Measurements from ENCODE around the gene GNGT2.

DNA sequence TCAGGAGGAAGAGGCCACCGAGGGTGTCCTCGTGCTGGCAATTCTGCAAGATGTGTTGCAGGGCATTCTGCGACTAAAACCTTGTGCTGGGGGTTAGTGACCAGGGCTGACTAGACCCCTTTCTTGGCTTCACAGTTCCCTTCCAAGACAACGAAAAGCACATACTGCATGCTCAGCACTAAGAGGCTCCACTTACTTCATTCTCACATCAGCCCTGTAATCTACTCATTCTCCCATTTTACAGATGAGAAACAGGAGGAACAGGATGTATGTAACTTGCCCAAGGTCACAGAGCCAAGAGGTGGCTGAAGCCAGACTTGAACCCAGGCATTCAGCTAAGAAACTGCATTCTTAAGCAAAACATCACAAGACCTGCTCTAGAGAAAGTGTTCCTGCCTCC lies 25.5 kb upstream of the GNGT2 start:
- TF ChIP-seq, protein P1, sequence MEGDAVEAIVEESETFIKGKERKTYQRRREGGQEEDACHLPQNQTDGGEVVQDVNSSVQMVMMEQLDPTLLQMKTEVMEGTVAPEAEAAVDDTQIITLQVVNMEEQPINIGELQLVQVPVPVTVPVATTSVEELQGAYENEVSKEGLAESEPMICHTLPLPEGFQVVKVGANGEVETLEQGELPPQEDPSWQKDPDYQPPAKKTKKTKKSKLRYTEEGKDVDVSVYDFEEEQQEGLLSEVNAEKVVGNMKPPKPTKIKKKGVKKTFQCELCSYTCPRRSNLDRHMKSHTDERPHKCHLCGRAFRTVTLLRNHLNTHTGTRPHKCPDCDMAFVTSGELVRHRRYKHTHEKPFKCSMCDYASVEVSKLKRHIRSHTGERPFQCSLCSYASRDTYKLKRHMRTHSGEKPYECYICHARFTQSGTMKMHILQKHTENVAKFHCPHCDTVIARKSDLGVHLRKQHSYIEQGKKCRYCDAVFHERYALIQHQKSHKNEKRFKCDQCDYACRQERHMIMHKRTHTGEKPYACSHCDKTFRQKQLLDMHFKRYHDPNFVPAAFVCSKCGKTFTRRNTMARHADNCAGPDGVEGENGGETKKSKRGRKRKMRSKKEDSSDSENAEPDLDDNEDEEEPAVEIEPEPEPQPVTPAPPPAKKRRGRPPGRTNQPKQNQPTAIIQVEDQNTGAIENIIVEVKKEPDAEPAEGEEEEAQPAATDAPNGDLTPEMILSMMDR (IDR thresholded peaks at IDR 0.05) = no peak
- TF ChIP-seq POLR2A (IDR thresholded peaks at IDR 0.05) = no peak

All from esophagus squamous epithelium (tissue), 4 donors.